Calu3 (cell line): Measurements from ENCODE around the gene P2RX1. TPM values are rescaled to one million over a fixed set of nuclear protein-coding genes. Genes with fewer than 3 reads are reported as not detected.

Experiments
- BruUV-seq: library from RNA; stranded (reverse); fragments of 400-500 nt; replicated peaks from 2 replicates; lab custom pipeline; 2021; lab: Mats Ljungman, UMichigan
- CTCF ChIA-PET: fragments of 300-600 bp; sonication (Branson Sonifier 250); formaldehyde crosslinking; loops from one replicate; lab custom pipeline; 2022; ENCODE audit warnings: antibody characterized with exemption; lab: Charles Lee
- DNase-seq: peaks from one replicate; pipeline ENCODE4 v3.0.0; 2022
- H3K27ac Mint-ChIP-seq: one replicate; pipeline ENCODE4 v1.8.0; 2022; ENCODE audit warnings: mixed read lengths; ENCODE audit not compliant: unreplicated experiment
- H3K27me3 Mint-ChIP-seq: one replicate; pipeline ENCODE4 v1.8.0; 2022; ENCODE audit warnings: mixed read lengths; ENCODE audit not compliant: unreplicated experiment
- H3K36me3 Mint-ChIP-seq: one replicate; pipeline ENCODE4 v1.8.0; 2022; ENCODE audit warnings: mild to moderate bottlenecking, moderate library complexity, mixed read lengths; ENCODE audit not compliant: insufficient read depth, unreplicated experiment
- H3K4me1 Mint-ChIP-seq: one replicate; pipeline ENCODE4 v1.8.0; 2022; ENCODE audit warnings: mild to moderate bottlenecking, low read depth, mixed read lengths; ENCODE audit not compliant: unreplicated experiment
- H3K4me3 Mint-ChIP-seq: one replicate; pipeline ENCODE4 v1.8.0; 2022; ENCODE audit warnings: mild to moderate bottlenecking, low read depth, moderate library complexity, mixed read lengths; ENCODE audit not compliant: unreplicated experiment
- H3K9me3 Mint-ChIP-seq: one replicate; pipeline ENCODE4 v1.8.0; 2022; ENCODE audit warnings: low read depth, mixed read lengths; ENCODE audit not compliant: unreplicated experiment
- CTCF ChIP-seq: fragments of 200-600 bp; IDR thresholded peaks from one replicate; pipeline ENCODE4 v1.8.0; 2022; ENCODE audit warnings: antibody characterized with exemption; ENCODE audit not compliant: unreplicated experiment
- intact Hi-C: fragments of 100-400 bp; cut with micrococcal nuclease; formaldehyde crosslinking; loops from one replicate; pipeline ENCODE4 v1.10.0; 2022; ENCODE audit not compliant: unreplicated experiment
- total RNA-seq: library from RNA; stranded (reverse); gene quantifications from 2 replicates; pipeline ENCODE4 v1.2.3, GENCODE V29; 2022

The P2RX1 gene
- total RNA-seq, 1 experiment from 2014 or later: not detected

- Mint-ChIP-seq H3K36me3 (no peaks in the 10 kb centered on the region), H3K4me1 (no peaks in the 10 kb centered on the region), H3K27me3 (no peaks in the 10 kb centered on the region), H3K9me3 (no peaks in the 10 kb centered on the region), H3K4me3 (no peak overlapping the region), H3K27ac (no peak overlapping the region)
- TF ChIP-seq CTCF: no peak
- CTCF ChIA-PET: no interaction called here
- no TSS peak for BruUV-seq
- no peak for DNase-seq
- intact Hi-C loops: loop anchor here (10.0 kb wide), 1 partner anchor 156 kb away; no protein-coding TSS in a partner anchor
Observed at GRCh38 chr17:3919123-3919624, 2.9 kb upstream of the P2RX1 start.

GRCh38 chr17:3918372-3919122 lies 2.3 kb upstream of the P2RX1 start:
- CTCF ChIA-PET: no interaction called here
- H3K27ac Mint-ChIP-seq: no peak overlapping the region
- no peaks in the 10 kb centered on the region for H3K9me3 Mint-ChIP-seq
- intact Hi-C loops: loop anchor here (10.0 kb wide), 1 partner anchor 156 kb away; no protein-coding TSS in a partner anchor
- no peaks in the 10 kb centered on the region for H3K36me3 Mint-ChIP-seq
- no TSS peak for BruUV-seq
- no peaks in the 10 kb centered on the region for H3K27me3 Mint-ChIP-seq
- DNase-seq: no peak
- H3K4me1 Mint-ChIP-seq: no peaks in the 10 kb centered on the region
- H3K4me3 Mint-ChIP-seq: no peak overlapping the region
- TF ChIP-seq CTCF: no peak

- Mint-ChIP-seq H3K4me3 (no peak overlapping the region), H3K9me3 (no peaks in the 10 kb centered on the region), H3K27ac (no peak overlapping the region), H3K4me1 (no peaks in the 10 kb centered on the region), H3K27me3 (no peaks in the 10 kb centered on the region), H3K36me3 (no peaks in the 10 kb centered on the region)
- BruUV-seq: no TSS peak
- CTCF ChIA-PET: no interaction called here
- TF ChIP-seq CTCF: no peak
- intact Hi-C loops: loop anchor here (10.0 kb wide), 1 partner anchor 157 kb away; no protein-coding TSS in a partner anchor
- DNase-seq: peak; percentile 19
Observed at GRCh38 chr17:3917391-3917931, 1.2 kb upstream of the P2RX1 start.

- BruUV-seq: no TSS peak
- intact Hi-C loops: loop anchor here (10.0 kb wide), 1 partner anchor 158 kb away; no protein-coding TSS in a partner anchor
- H3K4me3 Mint-ChIP-seq: no peak overlapping the region
- H3K9me3 Mint-ChIP-seq: no peaks in the 10 kb centered on the region
- no peak for DNase-seq
- CTCF ChIA-PET: interaction anchor here (1.2 kb wide), 1 partner anchor 158 kb away, joined by 3 read pairs; no protein-coding TSS in a partner anchor
- H3K27ac Mint-ChIP-seq: no peak overlapping the region
- no peaks in the 10 kb centered on the region for H3K27me3 Mint-ChIP-seq
- no peaks in the 10 kb centered on the region for H3K4me1 Mint-ChIP-seq
- no peak for TF ChIP-seq CTCF
- no peaks in the 10 kb centered on the region for H3K36me3 Mint-ChIP-seq
Observed at GRCh38 chr17:3916825-3917224, 560 bp upstream of the P2RX1 start.
